Measurements from ENCODE around the gene MAP3K9. TPM values are rescaled to one million over a fixed set of nuclear protein-coding genes. Genes with fewer than 3 reads are reported as not detected.

MAP3K9 gene
- total and polyA plus RNA-seq, 2 donors (not counting 3 experiments of a cell fraction or from before 2014, with no cell fraction given) = 0.06 to 0.11 TPM

DNA sequence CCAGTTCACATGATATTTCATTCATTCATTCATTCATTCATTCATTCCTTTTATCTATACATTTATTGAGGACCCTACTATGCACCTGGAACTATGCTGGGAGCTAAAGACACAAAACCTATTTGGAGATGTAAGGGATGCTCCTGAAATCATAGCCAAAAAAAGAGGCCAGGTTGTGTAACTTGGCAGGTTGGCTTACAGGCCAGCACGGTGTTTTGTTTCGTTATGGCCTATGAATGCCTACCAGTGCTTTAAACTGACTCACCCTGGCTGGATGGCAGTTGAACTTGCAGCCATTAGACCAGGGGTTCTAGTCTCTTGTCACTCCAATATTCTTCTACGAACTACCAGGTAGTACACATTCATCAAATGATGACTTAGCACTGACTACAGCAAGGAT is 15.7 kb downstream of the MAP3K9 start:
- H3K4me2 ChIP-seq (ENCODE audit: insufficient read depth, low read length) = no peak overlapping the region
- peaks cover 0 to 4% of the 10 kb centered on the region in 2 experiments for H3K27me3 ChIP-seq (ENCODE audit: control insufficient read depth in 2 of 2, insufficient read depth in 2 of 2, low read length in 2 of 2)
- ChIA-PET POLR2A (no interaction called here), CTCF (no interaction called here)
- H3K27ac ChIP-seq (ENCODE audit: insufficient read depth, low read depth, low read length) = no peak overlapping the region
- no peak overlapping the region for H2AFZ ChIP-seq (ENCODE audit: low read depth, low read length)
- DNase-seq (ENCODE audit: low read depth, low spot score) = no peak
- H3K4me3 ChIP-seq (replicated peaks in 1 of 3; ENCODE audit: insufficient read depth in 1 of 3, low read depth in 1 of 3, low read length in 3 of 3) = no peak overlapping the region
- H3K9me3 ChIP-seq (replicated peaks; ENCODE audit: control insufficient read depth, insufficient read depth, low read length) = no peaks in the 10 kb centered on the region
- TF ChIP-seq POLR2AphosphoS5 (IDR thresholded peaks at IDR 0.05; ENCODE audit: insufficient read depth, low read depth, low read length) (no peak), JUN (IDR thresholded peaks at IDR 0.05; ENCODE audit: borderline replicate concordance, insufficient read depth, insufficient read length, low read depth) (no peak), EZH2 (IDR thresholded peaks at IDR 0.05; ENCODE audit: borderline replicate concordance, low read depth, low read length, severe bottlenecking) (no peak), FOS (IDR thresholded peaks at IDR 0.05; ENCODE audit: borderline replicate concordance, insufficient read depth, low read length) (no peak), POLR2A (IDR thresholded peaks at IDR 0.05; ENCODE audit: low read depth, low read length) (no peak), MYC (IDR thresholded peaks at IDR 0.05; ENCODE audit: low read depth, low read length) (no peak), CTCF (IDR thresholded peaks at IDR 0.05; ENCODE audit: extremely low read depth in 1 of 2, insufficient read depth in 1 of 2, low read depth in 1 of 2, low read length in 2 of 2) (no peak), MAX (IDR thresholded peaks at IDR 0.05; ENCODE audit: insufficient read depth, insufficient read length) (no peak), GATA2 (IDR thresholded peaks at IDR 0.05; ENCODE audit: insufficient read depth, insufficient read length, low read depth, low read length) (no peak)
- H3K9me1 ChIP-seq (replicated peaks; ENCODE audit: control insufficient read depth, extremely low read depth, insufficient read depth, low read length) = no peaks in the 10 kb centered on the region
- H3K36me3 ChIP-seq (ENCODE audit: control insufficient read depth in 2 of 2, extremely low read depth in 1 of 2, insufficient read depth in 2 of 2, low read length in 2 of 2) = no peaks in the 10 kb centered on the region
- H3K4me1 ChIP-seq (ENCODE audit: control insufficient read depth, extremely low read depth, insufficient read depth, low read length) = no peaks in the 10 kb centered on the region
- no TSS peak for BruUV-seq (replicated peaks)
- no peaks in the 10 kb centered on the region for H3K79me2 ChIP-seq (ENCODE audit: control insufficient read depth, insufficient read depth, low read length)
- dilution Hi-C loops (cut with MboI; ENCODE audit: extremely low pct_ligation_motif_present, low sequenced_read_pairs) = no loop called here
- H4K20me1 ChIP-seq (replicated peaks; ENCODE audit: control insufficient read depth, extremely low read depth, insufficient read depth, low read length) = no peaks in the 10 kb centered on the region
- no peak overlapping the region for H3K9ac ChIP-seq (replicated peaks; ENCODE audit: extremely low read depth, insufficient read depth, low read length)
- no peak for FAIRE-seq
- intact Hi-C loops (cut with micrococcal nuclease) = no loop called here
